HG03066 (cell line): ENCODE data around the gene THAP10.
"Not testable (repeated sequence)": the region's sequence is repeated elsewhere in the genome, so short reads cannot be mapped to it uniquely, and the experiment has no call there.

Experiments used
- ATAC-seq: cut with Tn5 transposase; IDR thresholded peaks from one replicate; pipeline ENCODE4 v1.9.1; 2021; ENCODE audit warnings: low read depth; ENCODE audit not compliant: unreplicated experiment

Gene THAP10

GRCh38 chr15:70879401-70879800 is 12.8 kb downstream of the THAP10 start:
- no peak for ATAC-seq

GRCh38 chr15:70876683-70877082 is 15.6 kb downstream of the THAP10 start:
- no peak for ATAC-seq

GRCh38 chr15:70876011-70876410 is 16.2 kb downstream of the THAP10 start:
- ATAC-seq, result no peak

- no peak for ATAC-seq
Observed at GRCh38 chr15:70875001-70875782, 17.0 kb downstream of the THAP10 start.

GRCh38 chr15:70873232-70874054 is 18.8 kb downstream of the THAP10 start:
- ATAC-seq, result no peak

- not testable (repeated sequence) for ATAC-seq
Observed at GRCh38 chr15:70871490-70871889, 20.7 kb downstream of the THAP10 start.

GRCh38 chr15:70870051-70870450 is 22.2 kb downstream of the THAP10 start:
- ATAC-seq, result no peak

GRCh38 chr15:70869346-70869745 is 22.9 kb downstream of the THAP10 start:
- ATAC-seq, result no peak

- no peak for ATAC-seq
Observed at GRCh38 chr15:70867911-70868467, 24.2 kb downstream of the THAP10 start.

- ATAC-seq, result no peak
Observed at GRCh38 chr15:70866982-70867641, 25.1 kb downstream of the THAP10 start.

- ATAC-seq, result no peak
Observed at GRCh38 chr15:70863450-70864218, 28.6 kb downstream of the THAP10 start.

- no peak for ATAC-seq
Observed at GRCh38 chr15:70859998-70860397, 32.2 kb downstream of the THAP10 start.

- ATAC-seq, result no peak
Observed at GRCh38 chr15:70859322-70859908, 32.8 kb downstream of the THAP10 start.

GRCh38 chr15:70858614-70859321 is 33.5 kb downstream of the THAP10 start:
- not testable (repeated sequence) for ATAC-seq

GRCh38 chr15:70857562-70858285 is 34.5 kb downstream of the THAP10 start:
- no peak for ATAC-seq

GRCh38 chr15:70856884-70857561 is 35.2 kb downstream of the THAP10 start:
- no peak for ATAC-seq

GRCh38 chr15:70856177-70856883 is 35.9 kb downstream of the THAP10 start:
- ATAC-seq, result no peak
